K562 (cell line): ENCODE measurements around the gene CORO6. TPM values are rescaled to one million over a fixed set of nuclear protein-coding genes. Genes with fewer than 3 reads are reported as not detected.

Experiments used
- ATAC-seq: fragments of 200-7000 bp; cut with Tn5 transposase; 3 replicates; pipeline ENCODE4 v1.9.1; 2020; ENCODE audit warnings: moderate library complexity
- BruUV-seq: library from RNA; stranded (reverse); fragments of 400-500 nt; replicated peaks from 2 replicates; lab custom pipeline; 2021; lab: Mats Ljungman, UMichigan
- CTCF ChIA-PET: fragments of 300-600 bp; formaldehyde crosslinking; extraction: SDS; loops from one replicate; lab custom pipeline; 2021; ENCODE audit warnings: low intra/inter-chr PET ratio; lab: Yijun Ruan, JAX
- POLR2A ChIA-PET: fragments of 300-600, 350-650 bp; sonication (Branson Sonifier 250); formaldehyde crosslinking; extraction: SDS; loops from one replicate; lab custom pipeline; 2021; ENCODE audit warnings: antibody characterized with exemption, inconsistent platforms; lab: Yijun Ruan, JAX
- DNase-seq, 4 experiments: peaks; one replicate each; pipeline versions ENCODE4 v3.0.0 to v3.0.0-alpha.2; 2011 to 2018; ENCODE audit warnings: low spot score in 3 of 4, mixed read lengths in 3 of 4; ENCODE audit errors: extremely low read depth in 1 of 4
- FAIRE-seq: peaks from 2 replicates; lab custom pipeline; 2011; peaks lifted over from hg19 to GRCh38; lab: Jason Lieb, UNC
- H2AFZ ChIP-seq: 2 replicates; pipeline ENCODE4 v1.6.0; 2011; ENCODE audit warnings: low read depth, low read length, control low read depth, inconsistent platforms
- H3K27ac ChIP-seq: fragments of 200-600 bp; 3 replicates; pipeline ENCODE4 v1.8.0; 2011; ENCODE audit warnings: low read depth, mild to moderate bottlenecking, control low read depth, inconsistent platforms, low read length, moderate library complexity, mixed read lengths; ENCODE audit errors: extremely low read depth
- H3K27me3 ChIP-seq, 2 experiments: fragments of 300-600 bp in 1 of 2; 2 replicates in 1 of 2; 3 replicates in 1 of 2; pipeline versions ENCODE4 v1.6.0 to v1.8.0; 2011; ENCODE audit warnings: inconsistent platforms in 2 of 2, low read length in 2 of 2, mild to moderate bottlenecking in 1 of 2, mixed read lengths in 1 of 2, moderate library complexity in 1 of 2; ENCODE audit not compliant: control insufficient read depth in 2 of 2, insufficient read depth in 2 of 2
- H3K36me3 ChIP-seq: fragments of 300-600 bp; 3 replicates; pipeline ENCODE4 v1.8.0; 2011; ENCODE audit warnings: mild to moderate bottlenecking, low read length, inconsistent platforms; ENCODE audit not compliant: control insufficient read depth, insufficient read depth
- H3K4me1 ChIP-seq, 2 experiments: fragments of 200-600 bp in 1 of 2; replicated peaks in 1 of 2; 2 replicates in 1 of 2; 3 replicates in 1 of 2; pipeline versions ENCODE4 v1.5.1 to v1.8.0; 2011; ENCODE audit warnings: inconsistent platforms in 2 of 2, low read length in 2 of 2, mild to moderate bottlenecking in 1 of 2, mixed read lengths in 1 of 2, moderate library complexity in 1 of 2; ENCODE audit not compliant: control insufficient read depth in 2 of 2, insufficient read depth in 2 of 2
- H3K4me2 ChIP-seq: 2 replicates; pipeline ENCODE4 v1.6.1; 2011; ENCODE audit warnings: low read length, control low read depth, inconsistent platforms, mixed read lengths; ENCODE audit not compliant: insufficient read depth
- H3K4me3 ChIP-seq: fragments of 200-600 bp; sonication (generic), shearing (Covaris generic); 2 replicates; pipeline ENCODE4 v1.5.1; 2016; ENCODE audit warnings: control low read depth, inconsistent platforms
- H3K79me2 ChIP-seq: fragments of 200-600 bp; 3 replicates; pipeline ENCODE4 v1.8.0; 2011; ENCODE audit warnings: low read length, inconsistent platforms; ENCODE audit not compliant: control insufficient read depth, insufficient read depth
- H3K9ac ChIP-seq, 2 experiments: 2 replicates each; pipeline versions ENCODE4 v1.6.0 to v1.6.1; 2011; ENCODE audit warnings: low read depth in 2 of 2, low read length in 2 of 2, control low read depth in 1 of 2, inconsistent platforms in 1 of 2, mild to moderate bottlenecking in 1 of 2, mixed read lengths in 1 of 2; ENCODE audit not compliant: insufficient read depth in 1 of 2
- H3K9me1 ChIP-seq: one replicate; pipeline ENCODE4 v1.6.0; 2011; ENCODE audit warnings: inconsistent platforms, mild to moderate bottlenecking, low read length, moderate library complexity; ENCODE audit not compliant: control insufficient read depth, insufficient read depth
- H3K9me3 ChIP-seq: replicated peaks from 2 replicates; pipeline ENCODE4 v1.5.1; 2011; ENCODE audit warnings: low read depth, low read length, inconsistent platforms; ENCODE audit not compliant: control insufficient read depth, insufficient read depth
- H4K20me1 ChIP-seq: replicated peaks from 2 replicates; pipeline ENCODE4 v1.6.1; 2011; ENCODE audit warnings: low read length, inconsistent platforms, mixed read lengths; ENCODE audit not compliant: control insufficient read depth, insufficient read depth
- MTA2 ChIP-seq: fragments of 450-650 bp; IDR thresholded peaks from 2 replicates; pipeline ENCODE4 v1.6.1; 2016; ENCODE audit warnings: low read depth
- POLR2AphosphoS2 ChIP-seq: IDR thresholded peaks from 2 replicates; pipeline ENCODE4 v1.6.1; 2012; ENCODE audit warnings: low read length, improper control_type of control experiment
- ZBTB33 ChIP-seq: sonication (generic); formaldehyde crosslinking; IDR thresholded peaks from 2 replicates; pipeline ENCODE4 v1.8.1; 2023; ENCODE audit warnings: mild to moderate bottlenecking, missing genetic modification reagents
- ZNF507 ChIP-seq: conservative IDR thresholded peaks from 2 replicates; pipeline ENCODE4 v1.6.1; 2017; ENCODE audit warnings: missing genetic modification characterization, missing compliant biosample characterization
- WGBS: fragments of 100-300 bp; shearing (Covaris generic); methylation state at CpG from one replicate; pipeline ENCODE4 v1.1.6; 2016; ENCODE audit warnings: low coverage, mixed read lengths; ENCODE audit not compliant: insufficient coverage; ENCODE audit errors: missing lambda C conversion rate; 5-methylcytosine and 5-hydroxymethylcytosine counted together
- in situ Hi-C: fragments of 300-500 bp; cut with MboI; formaldehyde crosslinking; loops from 4 replicates; pipeline ENCODE4 v1.15.0; 2018; ENCODE audit warnings: inconsistent platforms, mixed read lengths
- intact Hi-C: fragments of 100-400 bp; cut with micrococcal nuclease; formaldehyde crosslinking; loops from 2 replicates; pipeline ENCODE4 v1.14.2; 2022
- polyA plus RNA-seq, 8 experiments: library from polyadenylated mRNA; depleted of rRNA in 4 of 8; stranded (reverse) in 5 of 8; unstranded in 3 of 8; fragments of >200 nt; fragmentation: Nextera tagmentation in 2 of 8; fragmentation: Illumina TruSeq in 1 of 8; extraction: Ambion mirVana in 2 of 8; extraction: Trizol in 1 of 8; gene quantifications; 2 replicates each; pipeline versions ENCODE4 v1.2.1 to v1.2.3, GENCODE V29; 2011 to 2014; ENCODE audit warnings: inconsistent platforms in 1 of 8, missing spikeins in 1 of 8
- total RNA-seq, 7 experiments: library from RNA; depleted of rRNA in 6 of 7; stranded (reverse); fragments of >200 nt in 6 of 7; fragmentation: Illumina TruSeq in 2 of 7; extraction: Trizol in 2 of 7; gene quantifications; 2 replicates each; pipeline versions ENCODE4 v1.2.1 to v1.2.3, GENCODE V29; 2011 to 2021; ENCODE audit warnings: low replicate concordance in 1 of 7

Gene CORO6
- total and polyA plus RNA-seq, 9 of the 15 experiments (the other 6 are each of a cell fraction or from before 2014, with no cell fraction given), result 0.04 to 11.9 (median 2.4) TPM

DNA sequence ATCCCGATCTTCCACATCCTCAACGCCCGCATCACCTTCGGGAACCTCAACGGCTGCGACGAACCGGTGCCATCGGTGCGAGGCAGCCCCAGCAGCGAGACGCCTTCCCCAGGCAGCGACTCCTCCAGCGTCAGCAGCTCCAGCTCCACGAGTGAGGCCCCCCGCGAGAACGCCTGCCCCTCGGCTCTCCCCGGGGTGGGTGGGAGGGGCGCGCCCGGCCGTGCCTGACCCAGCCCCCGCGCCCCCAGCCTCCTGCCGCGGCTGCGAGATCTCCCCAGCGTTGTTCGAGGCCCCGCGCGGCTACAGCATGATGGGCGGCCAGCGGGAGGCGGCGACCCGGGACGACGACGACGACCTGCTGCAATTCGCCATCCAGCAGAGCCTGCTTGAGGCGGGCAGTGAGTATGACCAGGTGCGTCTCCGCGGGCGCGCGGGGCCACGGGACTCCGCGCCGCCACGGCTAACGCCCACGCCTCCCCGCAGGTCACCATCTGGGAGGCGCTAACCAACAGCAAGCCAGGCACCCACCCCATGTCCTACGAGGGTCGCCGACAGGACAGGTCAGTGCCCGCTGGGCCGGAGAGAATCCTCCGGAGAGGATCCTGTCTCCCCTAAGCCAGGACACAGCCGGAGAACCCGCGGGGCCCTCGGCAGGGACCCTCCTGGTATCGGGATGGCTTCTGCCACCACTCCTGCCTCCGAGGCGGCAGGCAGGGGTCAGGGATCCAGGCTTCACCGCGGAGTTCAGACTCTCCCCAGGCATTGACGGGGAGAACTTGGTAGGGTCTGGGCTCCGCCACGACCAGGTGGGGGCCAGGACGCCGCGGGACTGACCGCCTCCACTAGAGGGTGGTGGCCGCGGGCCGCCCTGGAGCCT lies 10.1 kb downstream of the CORO6 start:
- H3K9me3 ChIP-seq, result no peaks in the 10 kb centered on the region
- ATAC-seq (no peak), DNase-seq (no peak), FAIRE-seq (no peak)
- ChIA-PET CTCF (no interaction called here), POLR2A (interaction anchor here (1.2 kb wide), 1 partner anchor 16 kb away, joined by 3 read pairs; no protein-coding TSS in a partner anchor)
- H3K4me2 ChIP-seq, result no peak overlapping the region
- no peak overlapping the region for H3K4me3 ChIP-seq
- TF ChIP-seq ZBTB33 (CRISPR knock-in tag) (peak; percentile 88; the same call in 1 of the 2 replicates), MTA2 (no peak), POLR2AphosphoS2 (no peak), ZNF507 (tag) (no peak)
- no peak overlapping the region for H3K9ac ChIP-seq
- BruUV-seq, result no TSS peak
- intact Hi-C loops, result loop anchor here (10.0 kb wide), 1 partner anchor 468 kb away; no protein-coding TSS in a partner anchor
- 95% methylated on average over 26 of the region's 85 CpGs for WGBS
- in situ Hi-C loops, result no loop called here
- H3K9me1 ChIP-seq, result peaks cover 6% of the 10 kb centered on the region
- H3K27me3 ChIP-seq, result no peaks in the 10 kb centered on the region
- no peaks in the 10 kb centered on the region for H3K79me2 ChIP-seq
- no peaks in the 10 kb centered on the region; the same call in 1 of the 2 replicates for H4K20me1 ChIP-seq
- H2AFZ ChIP-seq, result no peak overlapping the region
- H3K4me1 ChIP-seq, result peaks cover 16 to 51% of the 10 kb centered on the region in 2 experiments
- H3K36me3 ChIP-seq, result peaks cover 3% of the 10 kb centered on the region; the same call in 1 of the 3 replicates
- H3K27ac ChIP-seq, result no peak overlapping the region
